Measurements from ENCODE around the gene MORN4.

MORN4 gene

GRCh38 chr10:97572214-97572989, 60.9 kb downstream of the MORN4 start, which contains the start of gene ANKRD2:
Gene ANKRD2 (plus strand): TSS chr10:97572779. CDS start chr10:97572789, 10 bp downstream.
- peak; percentile 79 for DNase-seq

GRCh38 chr10:97571622-97572021, 61.7 kb downstream of the MORN4 start:
- no peak for DNase-seq

GRCh38 chr10:97570789-97571471, 62.4 kb downstream of the MORN4 start:
- DNase-seq = peak; percentile 82

- no peak for DNase-seq
Measured at GRCh38 chr10:97570146-97570788, 63.0 kb downstream of the MORN4 start.

- DNase-seq = no peak
Measured at GRCh38 chr10:97567891-97568290, 65.4 kb downstream of the MORN4 start.

GRCh38 chr10:97566336-97566996, 66.8 kb downstream of the MORN4 start:
- no peak for DNase-seq

- DNase-seq = no peak
Measured at GRCh38 chr10:97564776-97565175, 68.5 kb downstream of the MORN4 start.
